CD4-positive, alpha-beta T cell treated with Interleukin-6 at 100 ng/mL for 8 hours (primary cell): ENCODE measurements around the gene CTXND1.
"Not testable (repeated sequence)": the region's sequence is repeated elsewhere in the genome, so short reads cannot be mapped to it uniquely, and the experiment has no call there.

Source experiments
- DNase-seq: peaks from one replicate; pipeline ENCODE4 v3.0.0-alpha.2; 2020; ENCODE audit warnings: mixed read lengths, low spot score

The CTXND1 gene

GRCh38 chr15:80252121-80252518, at the start of gene CTXND1:
Gene CTXND1, minus strand, starts transcription at chr15:80252213. Its CDS starts 50,264 bp downstream, at chr15:80201949.
- DNase-seq = no peak

GRCh38 chr15:80301472-80301871, 49.5 kb upstream of the CTXND1 start:
- DNase-seq = no peak

GRCh38 chr15:80295777-80296176, 43.8 kb upstream of the CTXND1 start:
- DNase-seq = not testable (repeated sequence)

- DNase-seq = no peak
These were observed 40.1 kb upstream of the CTXND1 start for GRCh38 chr15:80292079-80292478.

- not testable (repeated sequence) for DNase-seq
These were observed 38.9 kb upstream of the CTXND1 start for GRCh38 chr15:80290891-80291290.

- no peak for DNase-seq
These were observed 37.8 kb upstream of the CTXND1 start for GRCh38 chr15:80289528-80290495.

GRCh38 chr15:80288131-80288530, 36.1 kb upstream of the CTXND1 start:
- DNase-seq = no peak

- DNase-seq = no peak
These were observed 34.0 kb upstream of the CTXND1 start for GRCh38 chr15:80286055-80286454.

GRCh38 chr15:80285379-80285778, 33.4 kb upstream of the CTXND1 start:
- DNase-seq = no peak

GRCh38 chr15:80283531-80283930, 31.5 kb upstream of the CTXND1 start:
- no peak for DNase-seq

- no peak for DNase-seq
These were observed 25.1 kb upstream of the CTXND1 start for GRCh38 chr15:80277147-80277546.

- no peak for DNase-seq
These were observed 23.9 kb upstream of the CTXND1 start for GRCh38 chr15:80275961-80276360.

GRCh38 chr15:80274996-80275395, 23.0 kb upstream of the CTXND1 start:
- DNase-seq = no peak

- DNase-seq = no peak
These were observed 22.5 kb upstream of the CTXND1 start for GRCh38 chr15:80274554-80274953.

GRCh38 chr15:80272987-80273386, 21.0 kb upstream of the CTXND1 start:
- no peak for DNase-seq

- DNase-seq = no peak
These were observed 18.5 kb upstream of the CTXND1 start for GRCh38 chr15:80270472-80270871.

- no peak for DNase-seq
These were observed 16.1 kb upstream of the CTXND1 start for GRCh38 chr15:80268101-80268500.

GRCh38 chr15:80267658-80268057, 15.6 kb upstream of the CTXND1 start:
- no peak for DNase-seq

GRCh38 chr15:80266745-80267144, 14.7 kb upstream of the CTXND1 start:
- DNase-seq = no peak

GRCh38 chr15:80266113-80266512, 14.1 kb upstream of the CTXND1 start:
- no peak for DNase-seq

GRCh38 chr15:80265021-80265420, 13.0 kb upstream of the CTXND1 start:
- no peak for DNase-seq

- no peak for DNase-seq
These were observed 12.0 kb upstream of the CTXND1 start for GRCh38 chr15:80264031-80264430.

GRCh38 chr15:80260551-80260950, 8.5 kb upstream of the CTXND1 start:
- DNase-seq = no peak
